HG03520 (cell line): Measurements from ENCODE around the gene ZNRD2.
"Not testable (repeated sequence)": the region's sequence is repeated elsewhere in the genome, so short reads cannot be mapped to it uniquely, and the experiment has no call there.

Experiments used
- ATAC-seq: cut with Tn5 transposase; IDR thresholded peaks from one replicate; pipeline ENCODE4 v1.9.1; 2021; ENCODE audit warnings: mild to moderate bottlenecking, moderate library complexity; ENCODE audit not compliant: unreplicated experiment

ZNRD2 gene, protein sequence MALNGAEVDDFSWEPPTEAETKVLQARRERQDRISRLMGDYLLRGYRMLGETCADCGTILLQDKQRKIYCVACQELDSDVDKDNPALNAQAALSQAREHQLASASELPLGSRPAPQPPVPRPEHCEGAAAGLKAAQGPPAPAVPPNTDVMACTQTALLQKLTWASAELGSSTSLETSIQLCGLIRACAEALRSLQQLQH

DNA sequence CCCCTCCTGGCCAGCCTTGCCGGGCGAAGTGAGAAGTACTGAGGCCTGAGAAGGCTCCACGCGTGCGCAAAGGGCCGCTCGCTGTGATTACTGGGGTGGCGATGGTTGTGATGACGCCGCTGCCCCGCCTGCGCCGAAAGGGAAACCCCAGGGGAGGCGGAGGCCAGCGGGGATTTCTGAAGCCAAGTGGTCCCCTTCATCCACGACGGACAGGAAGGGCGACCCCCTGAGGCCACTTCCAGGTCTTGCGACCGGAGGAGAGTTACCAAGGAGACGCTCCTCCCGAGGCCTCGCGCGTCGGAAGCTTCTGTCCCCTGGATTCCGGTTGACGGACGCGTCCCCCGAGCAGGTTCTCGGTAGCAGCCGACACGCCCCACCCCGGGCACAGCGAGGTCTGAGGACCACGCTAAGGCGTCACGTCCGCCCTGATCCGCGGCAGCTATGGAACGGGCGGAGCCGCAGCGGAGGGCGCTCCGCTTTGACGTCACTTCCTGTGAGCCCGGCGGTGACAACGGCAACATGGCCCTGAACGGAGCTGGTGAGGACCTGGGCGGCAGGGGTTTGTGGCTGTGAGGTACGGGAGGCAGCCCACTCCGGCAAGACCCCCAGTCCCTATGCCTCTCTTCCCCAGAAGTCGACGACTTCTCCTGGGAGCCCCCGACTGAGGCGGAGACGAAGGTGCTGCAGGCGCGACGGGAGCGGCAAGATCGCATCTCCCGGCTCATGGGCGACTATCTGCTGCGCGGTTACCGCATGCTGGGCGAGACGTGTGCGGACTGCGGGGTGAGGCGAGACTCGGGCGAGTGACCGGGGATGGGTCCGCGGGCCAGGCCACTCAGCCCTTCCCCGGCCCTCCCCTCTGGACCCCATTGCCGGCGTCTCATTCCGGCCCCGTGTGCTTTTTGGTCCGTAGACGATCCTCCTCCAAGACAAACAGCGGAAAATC is at the start of gene ZNRD2:
Gene ZNRD2 (plus strand): TSS at position 505 of the 946 bp plus-strand sequence. CDS start 15 bp downstream, at position 520.
- peak; percentile 63 for ATAC-seq

DNA sequence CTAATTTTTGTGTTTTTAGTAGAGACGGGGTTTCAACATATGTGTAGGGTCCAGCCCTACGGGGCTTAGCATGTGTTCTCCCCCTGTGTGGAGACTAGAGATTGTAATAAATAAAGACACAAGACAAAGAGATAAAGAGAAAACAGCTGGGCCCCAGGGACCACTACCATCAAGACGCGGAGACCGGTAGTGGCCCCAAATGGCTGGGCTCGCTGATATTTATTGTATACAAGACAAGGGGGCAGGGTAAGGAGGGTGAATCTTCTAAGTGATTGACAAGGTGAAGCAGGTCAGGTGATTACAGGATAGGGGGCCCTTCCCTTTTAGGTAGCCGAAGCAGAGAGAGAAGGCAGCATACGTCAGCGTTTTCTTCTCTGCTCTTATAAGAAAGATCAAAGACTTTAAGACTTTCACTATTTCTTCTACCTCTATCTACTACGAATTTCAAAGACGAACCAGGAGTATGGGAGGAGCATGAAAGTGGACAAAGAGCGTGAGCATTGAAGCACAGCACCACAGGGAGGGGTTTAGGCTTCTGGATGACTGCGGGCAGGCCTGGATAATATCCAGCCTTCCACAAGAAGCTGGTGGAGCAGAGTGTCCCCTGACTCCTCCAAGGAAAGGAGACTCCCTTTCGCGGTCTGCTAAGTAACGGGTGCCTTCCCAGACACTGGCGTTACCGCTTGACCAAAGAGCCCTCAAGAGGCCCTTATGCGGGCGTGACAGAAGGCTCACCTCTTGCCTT is 48.3 kb upstream of the ZNRD2 start:
- not testable (repeated sequence) for ATAC-seq

DNA sequence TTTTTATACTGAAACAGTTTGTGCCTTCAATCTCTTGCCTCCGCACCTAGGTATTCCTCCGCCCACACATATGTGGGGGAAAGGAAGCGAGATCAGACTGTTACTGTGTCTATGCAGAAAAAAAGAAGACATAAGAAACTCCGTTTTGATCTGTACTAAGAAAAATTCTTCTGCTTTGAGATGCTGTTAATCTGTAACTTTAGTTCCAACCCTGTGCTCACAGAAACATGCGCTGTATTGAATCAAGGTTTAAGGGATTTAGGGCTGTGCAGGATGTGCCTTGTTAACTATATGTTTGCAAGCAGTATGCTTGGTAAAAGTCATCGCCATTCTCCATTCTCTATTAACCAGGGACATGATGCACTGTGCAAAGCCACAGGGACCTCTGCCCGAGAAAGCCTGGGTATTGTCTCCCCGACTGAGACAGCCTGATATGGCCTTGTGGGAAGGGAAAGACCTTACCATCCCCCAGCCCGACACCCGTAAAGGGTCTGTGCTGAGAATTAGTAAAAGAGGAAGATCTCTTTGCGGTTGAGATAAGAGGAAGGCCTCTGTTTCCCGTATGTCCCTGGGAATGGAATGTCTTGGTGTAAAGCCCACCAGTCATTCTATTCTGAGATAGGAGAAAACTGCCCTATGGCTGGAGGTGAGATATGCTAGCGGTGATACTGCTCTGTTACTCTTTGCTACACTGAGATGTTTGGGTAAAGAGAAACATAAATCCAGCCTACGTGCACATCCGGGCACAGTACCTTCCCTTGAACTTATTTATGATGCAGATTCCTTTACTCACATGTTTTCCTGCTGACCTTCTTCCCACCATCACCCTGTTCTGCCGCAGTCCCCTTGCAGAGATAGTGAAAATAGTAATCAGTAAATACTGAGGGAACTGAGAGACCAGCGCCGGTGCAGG is 47.3 kb upstream of the ZNRD2 start:
- not testable (repeated sequence) for ATAC-seq

DNA sequence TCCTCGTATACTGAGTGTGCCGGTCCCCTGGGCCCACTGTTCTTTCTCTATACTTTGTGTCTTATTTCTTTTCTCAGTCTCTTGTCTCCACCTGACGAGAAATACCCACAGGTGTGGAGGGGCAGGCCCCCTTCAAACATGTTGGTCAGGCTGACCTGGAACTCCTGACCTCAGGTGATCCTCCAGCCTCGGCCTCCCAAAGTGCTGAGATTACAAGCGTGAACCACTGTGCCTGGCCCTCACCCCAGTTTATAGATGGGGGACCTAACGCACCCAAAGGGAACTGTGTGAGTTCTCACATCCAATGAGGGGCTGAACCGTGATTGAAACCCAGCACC is 46.7 kb upstream of the ZNRD2 start:
- not testable (repeated sequence) for ATAC-seq

DNA sequence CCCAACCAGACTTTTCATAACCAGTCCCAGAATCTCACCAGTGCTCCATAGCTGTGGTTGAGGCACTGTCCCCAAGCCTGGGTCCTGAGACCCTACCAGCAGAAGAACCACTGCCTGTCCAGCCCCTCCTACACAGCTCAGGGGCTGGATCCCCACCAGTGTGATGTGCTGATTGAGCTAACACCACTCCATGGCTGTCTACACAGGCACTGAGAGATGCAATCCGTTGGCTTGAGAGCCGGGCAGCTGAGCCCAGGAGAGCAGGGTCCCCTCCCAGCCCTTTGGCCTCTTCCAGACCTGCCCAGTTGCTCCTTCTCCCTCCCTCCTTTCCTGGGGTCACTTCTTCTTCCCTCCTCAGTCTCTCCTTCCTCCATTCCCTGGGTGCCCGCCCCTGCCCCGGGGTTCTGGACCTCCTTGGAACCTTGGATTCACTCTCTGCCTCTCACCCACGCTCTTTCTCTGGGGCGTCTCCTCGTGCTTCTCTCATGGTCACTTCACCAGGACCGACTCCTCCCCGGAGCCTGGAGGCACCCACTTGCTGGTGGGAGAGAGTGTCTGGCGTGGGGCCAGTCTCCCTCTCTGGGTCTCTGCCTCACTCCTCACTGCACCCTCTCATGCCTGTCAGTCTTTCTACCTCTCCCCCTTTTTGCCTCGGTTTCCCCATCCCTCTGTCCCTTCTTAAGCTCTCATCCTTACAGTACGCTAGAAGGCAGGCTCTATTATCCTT is 46.1 kb upstream of the ZNRD2 start:
- ATAC-seq, result no peak

DNA sequence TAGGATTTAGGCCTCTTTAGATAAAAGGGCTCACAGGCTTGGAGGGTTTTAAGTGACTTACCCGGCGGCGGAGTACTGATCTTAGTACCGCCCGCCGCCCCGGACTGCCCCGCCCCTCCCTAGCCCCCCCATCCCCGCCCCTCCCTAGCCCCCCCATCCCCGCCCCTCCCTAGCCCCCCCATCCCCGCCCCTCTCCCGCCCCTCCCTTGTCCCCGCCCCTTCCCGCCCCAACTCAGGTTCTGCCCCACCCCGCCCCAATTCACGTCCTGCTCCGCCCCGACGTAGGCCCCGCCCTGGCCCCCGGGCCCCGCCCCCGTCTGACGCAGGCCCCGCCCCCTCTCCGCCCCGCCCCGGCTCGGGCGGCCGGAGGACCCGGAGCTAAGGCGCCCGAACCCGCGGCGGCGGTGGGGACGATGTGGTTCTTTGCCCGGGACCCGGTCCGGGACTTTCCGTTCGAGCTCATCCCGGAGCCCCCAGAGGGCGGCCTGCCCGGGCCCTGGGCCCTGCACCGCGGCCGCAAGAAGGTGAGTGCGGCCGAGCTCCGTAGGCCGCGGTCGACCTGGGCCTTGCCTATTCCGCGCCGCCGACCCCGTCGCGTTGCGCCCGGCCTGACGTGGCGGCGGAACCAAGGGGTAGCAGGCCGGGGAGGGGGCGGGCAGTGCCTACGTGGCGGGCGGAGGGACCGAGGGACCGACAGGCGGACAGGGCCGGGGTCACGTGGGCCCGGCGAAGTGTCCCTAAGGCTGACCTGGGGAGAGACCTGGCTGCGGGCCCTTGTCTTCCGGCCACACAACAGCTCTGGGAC is 45.3 kb upstream of the ZNRD2 start, which contains the start of gene SCYL1:
Gene SCYL1 (plus strand): TSS at position 343 of the 805 bp plus-strand sequence. CDS start 71 bp downstream, at position 414.
- no peak for ATAC-seq

DNA sequence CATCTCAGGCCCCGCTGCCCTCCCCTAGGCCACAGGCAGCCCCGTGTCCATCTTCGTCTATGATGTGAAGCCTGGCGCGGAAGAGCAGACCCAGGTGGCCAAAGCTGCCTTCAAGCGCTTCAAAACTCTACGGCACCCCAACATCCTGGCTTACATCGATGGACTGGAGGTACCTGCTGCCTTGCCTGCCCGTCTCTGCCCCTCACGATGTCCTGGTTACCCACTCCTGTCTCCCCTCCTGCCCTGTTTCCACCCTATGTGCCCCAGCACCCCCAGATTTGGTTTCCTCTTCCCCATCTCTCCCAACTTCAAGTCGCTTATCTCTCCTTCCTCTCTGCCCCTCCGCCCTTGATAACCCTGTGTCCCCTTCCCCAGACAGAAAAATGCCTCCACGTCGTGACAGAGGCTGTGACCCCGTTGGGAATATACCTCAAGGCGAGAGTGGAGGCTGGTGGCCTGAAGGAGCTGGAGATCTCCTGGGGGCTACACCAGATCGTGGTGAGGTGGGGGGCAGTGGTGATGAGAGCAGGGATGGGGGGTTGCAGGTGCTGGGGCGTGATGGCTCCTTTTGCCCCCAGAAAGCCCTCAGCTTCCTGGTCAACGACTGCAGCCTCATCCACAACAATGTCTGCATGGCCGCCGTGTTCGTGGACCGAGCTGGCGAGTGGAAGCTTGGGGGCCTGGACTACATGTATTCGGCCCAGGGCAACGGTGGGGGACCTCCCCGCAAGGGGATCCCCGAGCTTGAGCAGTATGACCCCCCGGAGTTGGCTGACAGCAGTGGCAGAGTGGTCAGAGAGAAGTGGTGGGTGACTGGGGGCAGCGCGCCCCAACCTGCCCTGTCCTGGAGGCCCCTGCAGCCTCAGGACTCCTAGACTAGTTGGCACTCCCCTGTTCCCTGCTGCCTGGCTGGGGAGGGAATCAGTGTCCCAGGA is 44.5 kb upstream of the ZNRD2 start:
- ATAC-seq, result no peak

DNA sequence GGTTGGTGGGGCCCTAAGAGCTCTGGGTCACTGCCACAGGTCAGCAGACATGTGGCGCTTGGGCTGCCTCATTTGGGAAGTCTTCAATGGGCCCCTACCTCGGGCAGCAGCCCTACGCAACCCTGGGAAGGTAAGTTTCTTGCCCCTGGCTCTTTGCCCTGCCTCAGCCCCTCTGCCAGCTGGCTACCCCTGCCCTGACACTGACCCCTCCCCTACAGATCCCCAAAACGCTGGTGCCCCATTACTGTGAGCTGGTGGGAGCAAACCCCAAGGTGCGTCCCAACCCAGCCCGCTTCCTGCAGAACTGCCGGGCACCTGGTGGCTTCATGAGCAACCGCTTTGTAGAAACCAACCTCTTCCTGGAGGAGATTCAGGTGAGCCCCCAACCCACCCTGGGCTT is 43.5 kb upstream of the ZNRD2 start:
- no peak for ATAC-seq

DNA sequence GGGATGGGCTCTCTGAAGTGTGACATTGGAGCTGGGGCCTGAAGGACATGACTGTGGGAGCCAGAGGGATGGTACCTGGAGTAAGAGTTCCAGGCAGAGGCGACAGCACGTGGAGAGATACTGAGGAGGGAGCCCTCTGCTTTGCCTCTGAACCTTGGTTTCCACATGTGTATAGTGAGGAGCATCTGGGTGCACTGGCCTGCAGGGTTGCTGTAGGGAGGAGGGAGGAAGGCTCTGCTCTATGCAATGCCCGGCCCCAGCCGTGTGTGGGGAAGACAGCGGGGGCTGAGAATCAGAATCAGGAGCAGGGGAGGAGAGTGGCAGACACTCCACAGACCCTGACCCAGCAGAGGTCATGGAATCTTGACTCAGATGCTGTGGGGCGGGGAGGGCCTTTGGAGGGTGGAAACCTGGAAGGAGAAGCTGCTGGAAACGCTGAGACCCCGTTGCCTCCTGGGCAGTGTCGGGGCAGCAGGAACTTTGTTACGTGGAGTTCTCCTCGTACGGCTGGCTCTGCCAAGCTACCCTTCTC is 41.4 kb upstream of the ZNRD2 start:
- ATAC-seq, result no peak

DNA sequence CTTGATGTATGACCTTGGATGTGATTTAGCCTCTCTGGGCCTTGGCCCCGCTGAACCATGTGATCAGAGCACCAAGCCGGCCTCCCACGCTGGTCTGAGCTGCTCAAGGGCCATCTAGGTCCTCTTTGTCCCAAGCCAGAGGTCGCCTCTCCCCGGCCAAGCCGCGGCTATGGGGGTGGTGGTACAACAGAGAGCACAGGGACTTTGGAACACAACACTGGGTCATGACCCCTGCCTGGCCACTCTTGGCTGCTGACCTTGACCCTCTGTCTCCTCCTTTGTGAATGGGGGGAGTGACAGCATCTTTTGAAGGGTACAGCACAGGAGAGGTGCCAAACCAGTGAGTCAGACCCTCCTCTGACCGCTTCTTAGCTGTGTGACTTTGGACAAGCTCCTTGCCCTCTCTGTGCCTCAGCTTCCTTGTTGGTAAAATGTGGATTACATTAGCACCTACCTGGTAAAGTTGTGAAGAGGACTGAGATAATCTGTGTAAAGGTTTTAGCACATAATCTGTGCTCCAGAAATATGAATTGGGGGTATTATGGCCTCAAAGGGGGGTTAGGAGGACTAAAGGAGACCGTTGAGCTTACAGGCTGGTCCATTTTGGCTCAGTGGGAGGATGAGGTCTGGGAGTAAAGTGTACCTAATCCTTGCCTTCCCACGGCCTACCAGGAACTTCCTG is 40.7 kb upstream of the ZNRD2 start:
- ATAC-seq, result no peak

DNA sequence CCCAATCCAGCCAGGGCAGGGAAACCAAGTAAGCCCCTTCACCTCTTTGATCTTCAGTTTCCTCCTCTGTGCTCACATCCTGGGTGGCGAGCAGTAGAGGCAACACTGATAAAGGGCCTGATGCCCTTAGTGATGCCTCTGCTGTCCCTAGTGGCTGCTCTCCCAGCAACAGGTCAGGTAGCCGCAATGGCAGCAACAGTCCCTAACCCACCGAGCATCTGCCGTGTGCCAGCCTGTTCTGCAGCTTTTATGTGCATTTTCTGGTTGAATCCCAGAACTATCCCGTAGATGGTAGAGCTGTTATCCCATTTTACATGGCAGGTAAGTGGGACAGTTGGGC is 40.1 kb upstream of the ZNRD2 start:
- no peak for ATAC-seq

DNA sequence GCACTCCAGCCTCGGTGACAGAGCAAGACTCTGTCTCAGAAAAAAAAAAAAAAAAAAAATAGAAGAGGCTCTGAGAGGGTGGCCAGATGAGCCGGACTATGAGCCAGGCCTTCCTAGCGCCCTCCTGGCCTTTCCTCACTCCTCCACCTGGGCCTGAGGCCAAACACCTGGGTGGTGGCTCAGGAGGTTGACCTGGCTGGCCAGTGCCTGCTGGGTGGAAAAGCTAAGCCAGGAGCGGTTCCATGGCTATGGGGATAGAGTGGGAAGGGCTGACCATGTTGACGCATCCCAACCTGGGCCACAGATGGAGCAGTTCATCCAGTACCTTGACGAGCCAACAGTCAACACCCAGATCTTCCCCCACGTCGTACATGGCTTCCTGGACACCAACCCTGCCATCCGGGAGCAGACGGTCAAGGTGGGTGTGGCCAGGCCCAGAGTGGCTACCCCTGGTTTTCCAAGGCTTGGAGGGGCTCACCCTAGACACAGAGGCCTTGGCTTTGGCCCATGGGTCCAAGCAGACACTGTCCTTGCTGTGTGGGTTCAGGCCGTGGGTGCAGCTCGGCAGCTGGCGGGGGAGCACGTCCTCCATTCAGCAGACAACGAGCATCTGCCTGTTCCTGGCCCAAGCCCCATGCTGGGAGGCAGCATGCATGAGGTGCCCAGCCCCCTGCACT is 37.8 kb upstream of the ZNRD2 start:
- ATAC-seq, result no peak

DNA sequence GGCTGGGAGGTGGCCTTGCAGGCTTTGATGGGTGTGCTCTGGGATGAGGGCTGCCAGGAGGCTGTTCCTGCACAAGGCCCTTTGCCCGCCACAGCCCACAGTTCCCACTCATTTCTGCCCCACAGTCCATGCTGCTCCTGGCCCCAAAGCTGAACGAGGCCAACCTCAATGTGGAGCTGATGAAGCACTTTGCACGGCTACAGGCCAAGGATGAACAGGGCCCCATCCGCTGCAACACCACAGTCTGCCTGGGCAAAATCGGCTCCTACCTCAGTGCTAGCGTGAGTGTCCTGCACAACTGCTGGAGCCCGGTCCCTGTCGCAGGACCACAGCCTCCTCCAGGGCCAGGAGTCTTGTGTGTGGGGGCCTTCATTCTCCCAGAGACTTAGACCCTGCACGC is 35.2 kb upstream of the ZNRD2 start:
- no peak for ATAC-seq

DNA sequence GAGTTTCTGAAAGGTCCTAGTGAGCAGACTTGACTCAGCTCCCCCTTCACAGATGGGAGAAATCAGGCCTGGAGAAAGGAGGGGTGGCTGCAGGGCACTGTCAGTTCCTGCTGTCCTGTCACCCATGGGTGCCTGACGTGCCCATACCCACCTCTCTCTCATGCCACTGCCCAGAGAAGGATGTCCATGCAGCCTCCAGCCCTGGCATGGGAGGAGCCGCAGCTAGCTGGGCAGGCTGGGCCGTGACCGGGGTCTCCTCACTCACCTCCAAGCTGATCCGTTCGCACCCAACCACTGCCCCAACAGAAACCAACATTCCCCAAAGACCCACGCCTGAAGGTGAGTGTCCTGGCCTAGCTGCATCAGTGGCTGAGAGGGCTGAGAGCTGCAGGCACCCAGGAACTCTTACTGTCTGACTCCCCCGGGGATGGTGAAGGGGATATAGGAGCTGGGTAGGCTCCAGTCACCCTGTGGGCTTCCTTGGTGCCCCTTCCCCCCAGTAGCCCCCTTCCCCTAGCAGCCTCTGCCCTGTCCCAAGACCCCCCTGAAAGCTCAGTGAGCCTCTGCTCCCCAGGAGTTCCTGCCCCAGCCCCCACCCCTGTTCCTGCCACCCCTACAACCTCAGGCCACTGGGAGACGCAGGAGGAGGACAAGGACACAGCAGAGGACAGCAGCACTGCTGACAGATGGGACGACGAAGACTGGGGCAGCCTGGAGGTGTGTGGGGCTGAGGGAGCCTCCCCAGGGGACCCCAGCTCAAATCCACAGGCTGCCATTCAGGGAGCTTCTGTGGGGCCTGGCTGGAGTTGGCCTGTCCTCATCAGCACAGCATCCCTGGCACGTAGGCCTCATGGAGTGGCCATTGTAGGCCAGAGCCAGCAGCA is 33.6 kb upstream of the ZNRD2 start:
- no peak for ATAC-seq

DNA sequence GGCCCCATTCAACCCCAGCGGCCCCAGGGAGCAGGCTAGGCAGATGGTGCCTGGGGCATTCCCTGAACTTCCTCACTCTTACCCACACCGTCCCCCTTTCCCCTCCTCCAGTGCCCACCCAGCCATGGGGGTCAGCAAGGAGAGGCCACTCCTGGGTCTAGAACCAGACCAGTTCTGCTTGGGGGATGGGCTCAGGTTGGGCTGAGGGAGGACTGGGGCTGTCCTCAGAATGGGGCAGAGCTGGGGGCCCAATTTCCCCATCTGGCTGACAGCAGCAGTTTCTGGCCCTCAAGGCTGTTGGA is 33.0 kb upstream of the ZNRD2 start:
- no peak for ATAC-seq
